Progenitor cell of endocrine pancreas (in vitro differentiated cells): ENCODE data around the gene TXNDC11. TPM values are rescaled to one million over a fixed set of nuclear protein-coding genes. Genes with fewer than 3 reads are reported as not detected.

Source experiments
- DNase-seq: peaks from one replicate; pipeline ENCODE4 v3.0.0; 2021; ENCODE audit warnings: low spot score; ENCODE audit not compliant: unreplicated experiment
- H3K27ac Mint-ChIP-seq: 2 replicates; pipeline ENCODE4 v1.8.0; 2021; ENCODE audit warnings: mild to moderate bottlenecking, moderate library complexity, mixed read lengths
- H3K27me3 Mint-ChIP-seq: 2 replicates; pipeline ENCODE4 v1.8.0; 2021; ENCODE audit warnings: mixed read lengths
- H3K36me3 Mint-ChIP-seq: 2 replicates; pipeline ENCODE4 v1.8.0; 2022; ENCODE audit warnings: mixed read lengths; ENCODE audit not compliant: insufficient read depth
- H3K4me1 Mint-ChIP-seq: 2 replicates; pipeline ENCODE4 v1.8.0; 2021; ENCODE audit warnings: low read depth, mixed read lengths
- H3K4me3 Mint-ChIP-seq: 2 replicates; pipeline ENCODE4 v1.8.0; 2021; ENCODE audit warnings: low read depth, mild to moderate bottlenecking, moderate library complexity, mixed read lengths
- H3K9me3 Mint-ChIP-seq: 2 replicates; pipeline ENCODE4 v1.8.0; 2021; ENCODE audit warnings: low read depth, mixed read lengths
- CTCF ChIP-seq: fragments of 200-600 bp; sonication (generic); IDR thresholded peaks from one replicate; pipeline ENCODE4 v1.5.0; 2021; ENCODE audit warnings: antibody characterized with exemption, mild to moderate bottlenecking; ENCODE audit not compliant: unreplicated experiment
- total RNA-seq: library from RNA; stranded (reverse); gene quantifications from 2 replicates; pipeline ENCODE4 v1.2.1, GENCODE V29; 2021

TXNDC11 gene
- total RNA-seq, 1 donor from 2014 or later = 30.8 TPM

- Mint-ChIP-seq H3K9me3 (no peaks in the 10 kb centered on the region), H3K4me1 (peaks cover 3% of the 10 kb centered on the region), H3K27me3 (peaks cover 4% of the 10 kb centered on the region), H3K27ac (no peak overlapping the region), H3K4me3 (no peak overlapping the region), H3K36me3 (no peaks in the 10 kb centered on the region)
- DNase-seq = no peak
- no peak for TF ChIP-seq CTCF
These were observed 99.9 kb downstream of the TXNDC11 start for GRCh38 chr16:11642765-11643116.

DNA sequence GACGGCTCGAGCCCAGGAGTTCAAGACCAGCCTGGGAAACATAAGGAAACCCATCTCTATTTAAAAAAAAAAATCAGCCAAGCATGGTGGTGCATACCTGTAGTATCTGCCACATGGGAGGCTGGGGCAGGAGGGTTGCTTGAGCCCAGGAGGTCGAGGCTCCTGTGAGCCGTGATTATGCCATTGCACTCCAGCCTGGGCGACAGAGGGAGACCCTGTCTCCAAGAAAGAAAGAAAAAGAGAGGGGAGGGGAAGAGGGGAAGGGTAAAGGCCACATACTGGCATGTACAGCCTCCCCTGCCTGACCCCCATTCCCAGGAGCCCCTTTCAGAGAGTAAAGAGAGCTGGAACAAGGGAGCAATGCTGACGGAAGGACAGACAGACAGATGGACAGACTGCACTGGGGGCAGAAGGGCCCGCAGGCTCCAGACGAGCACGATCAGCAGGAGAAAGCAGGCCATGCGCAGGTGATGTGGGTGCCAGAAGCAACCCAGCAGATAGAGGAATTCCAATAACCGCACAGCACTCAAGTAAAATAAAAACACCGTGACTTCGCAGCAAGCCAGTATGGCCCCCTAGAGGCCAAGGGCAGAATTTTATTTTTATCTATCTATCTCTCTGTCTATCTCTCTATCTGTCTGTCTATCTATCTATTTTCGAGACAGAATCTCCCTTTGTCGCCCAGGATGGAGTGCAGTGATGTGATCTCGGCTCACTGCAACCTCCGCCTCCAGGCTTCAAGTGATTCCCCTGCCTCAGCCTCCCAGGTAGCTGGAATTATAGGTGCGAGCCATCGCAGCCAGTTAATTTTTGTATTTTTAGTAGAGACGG lies 101.5 kb downstream of the TXNDC11 start:
- no peaks in the 10 kb centered on the region for H3K9me3 Mint-ChIP-seq
- TF ChIP-seq CTCF = peak; percentile 85
- H3K4me1 Mint-ChIP-seq = peaks cover 7% of the 10 kb centered on the region
- DNase-seq = no peak
- no peak overlapping the region for H3K4me3 Mint-ChIP-seq
- H3K27me3 Mint-ChIP-seq = peaks cover 4% of the 10 kb centered on the region
- H3K27ac Mint-ChIP-seq = peak overlapping the region; percentile 10
- H3K36me3 Mint-ChIP-seq = no peaks in the 10 kb centered on the region

DNA sequence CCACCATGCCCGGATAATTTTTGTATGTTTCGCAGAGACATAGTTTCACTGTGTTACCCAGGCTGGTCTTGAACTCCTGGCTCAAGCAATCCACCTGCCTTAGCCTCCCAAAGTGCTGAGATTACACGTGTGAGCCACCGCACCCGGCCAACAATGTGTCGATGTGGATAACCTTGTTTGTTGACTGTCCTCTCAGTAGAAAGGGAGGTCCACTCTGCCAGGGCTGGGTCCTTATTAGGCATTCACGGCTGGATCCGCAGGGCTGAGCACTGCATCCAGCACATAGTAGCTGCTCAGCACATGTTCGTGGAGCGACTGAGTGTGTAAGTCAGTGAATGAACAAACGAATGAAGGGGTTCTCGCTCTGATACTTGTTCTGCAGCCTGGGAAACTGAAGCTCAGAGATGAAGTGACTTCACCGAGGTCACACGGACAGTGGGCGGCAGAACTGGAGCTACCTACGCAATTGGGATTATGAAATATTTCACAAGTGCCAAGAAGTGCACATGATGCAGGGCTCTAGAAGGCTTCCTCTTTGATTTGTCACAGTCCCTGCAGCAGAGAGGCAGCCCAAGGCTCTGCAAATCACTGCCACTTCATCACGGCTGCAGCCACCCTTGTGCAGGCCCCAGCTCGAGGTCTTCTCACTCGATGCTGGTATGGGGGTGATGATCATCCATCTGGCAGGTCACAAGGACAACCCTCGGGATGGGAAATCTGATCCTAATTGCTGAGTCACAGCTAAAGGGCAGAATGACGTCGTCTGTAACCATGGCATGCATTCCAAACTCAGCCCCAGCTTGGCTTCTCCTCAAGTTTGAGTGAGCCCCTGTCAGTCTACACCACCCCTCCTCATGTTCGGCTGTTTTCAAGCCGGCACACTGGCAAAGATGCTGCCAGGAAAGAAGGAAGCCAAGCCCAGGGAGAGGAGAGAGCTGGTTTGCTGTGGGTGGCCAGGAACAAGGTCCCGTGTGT lies 102.4 kb downstream of the TXNDC11 start:
- Mint-ChIP-seq H3K27me3 (peaks cover 4% of the 10 kb centered on the region), H3K4me1 (peaks cover 13% of the 10 kb centered on the region), H3K4me3 (no peak overlapping the region), H3K27ac (peak overlapping the region; percentile 56), H3K9me3 (no peaks in the 10 kb centered on the region), H3K36me3 (no peaks in the 10 kb centered on the region)
- TF ChIP-seq CTCF = no peak
- DNase-seq = no peak

DNA sequence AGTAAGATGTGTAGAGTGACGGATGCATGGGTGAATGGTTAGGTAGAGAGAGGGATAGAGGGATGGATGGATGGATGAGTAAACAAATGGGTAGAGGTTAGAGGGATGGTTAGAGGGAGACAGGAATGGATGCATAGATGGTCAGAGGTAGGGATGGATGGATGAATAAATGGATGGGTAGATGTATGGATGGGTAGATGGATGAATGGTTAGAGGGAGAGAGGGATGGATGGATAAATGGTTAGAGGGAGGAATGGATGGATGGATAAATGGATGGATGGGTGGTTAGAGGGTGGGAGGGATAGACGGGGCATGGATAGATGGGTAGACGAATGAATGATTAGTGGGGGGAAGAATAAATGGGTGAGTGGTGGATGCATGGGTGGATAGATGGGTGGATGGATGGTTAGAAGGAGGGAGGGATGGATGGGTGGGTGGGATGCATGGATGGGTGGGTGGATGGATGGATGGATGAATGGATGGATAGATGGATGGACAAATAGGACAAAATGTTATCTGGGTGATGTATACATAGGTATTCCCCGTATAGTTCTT lies 103.6 kb downstream of the TXNDC11 start:
- peaks cover 3% of the 10 kb centered on the region for H3K27me3 Mint-ChIP-seq
- no peak overlapping the region for H3K27ac Mint-ChIP-seq
- peaks cover 15% of the 10 kb centered on the region for H3K4me1 Mint-ChIP-seq
- H3K4me3 Mint-ChIP-seq = no peak overlapping the region
- no peaks in the 10 kb centered on the region for H3K36me3 Mint-ChIP-seq
- TF ChIP-seq CTCF = no peak
- DNase-seq = no peak
- H3K9me3 Mint-ChIP-seq = no peaks in the 10 kb centered on the region

GRCh38 chr16:11638140-11638539 lies 104.5 kb downstream of the TXNDC11 start:
- no peak for TF ChIP-seq CTCF
- H3K4me1 Mint-ChIP-seq = peaks cover 15% of the 10 kb centered on the region
- no peak overlapping the region for H3K4me3 Mint-ChIP-seq
- no peaks in the 10 kb centered on the region for H3K36me3 Mint-ChIP-seq
- no peak overlapping the region for H3K27ac Mint-ChIP-seq
- DNase-seq = no peak
- H3K9me3 Mint-ChIP-seq = no peaks in the 10 kb centered on the region
- H3K27me3 Mint-ChIP-seq = peaks cover 3% of the 10 kb centered on the region
